Smooth muscle cell of the brain vasculature (primary cell): Measurements from ENCODE around the gene IFITM1.

Experiments used
- DNase-seq: peaks from one replicate; pipeline ENCODE4 v3.0.0-alpha.2; 2012; ENCODE audit warnings: low read depth, low spot score

Gene IFITM1

DNA sequence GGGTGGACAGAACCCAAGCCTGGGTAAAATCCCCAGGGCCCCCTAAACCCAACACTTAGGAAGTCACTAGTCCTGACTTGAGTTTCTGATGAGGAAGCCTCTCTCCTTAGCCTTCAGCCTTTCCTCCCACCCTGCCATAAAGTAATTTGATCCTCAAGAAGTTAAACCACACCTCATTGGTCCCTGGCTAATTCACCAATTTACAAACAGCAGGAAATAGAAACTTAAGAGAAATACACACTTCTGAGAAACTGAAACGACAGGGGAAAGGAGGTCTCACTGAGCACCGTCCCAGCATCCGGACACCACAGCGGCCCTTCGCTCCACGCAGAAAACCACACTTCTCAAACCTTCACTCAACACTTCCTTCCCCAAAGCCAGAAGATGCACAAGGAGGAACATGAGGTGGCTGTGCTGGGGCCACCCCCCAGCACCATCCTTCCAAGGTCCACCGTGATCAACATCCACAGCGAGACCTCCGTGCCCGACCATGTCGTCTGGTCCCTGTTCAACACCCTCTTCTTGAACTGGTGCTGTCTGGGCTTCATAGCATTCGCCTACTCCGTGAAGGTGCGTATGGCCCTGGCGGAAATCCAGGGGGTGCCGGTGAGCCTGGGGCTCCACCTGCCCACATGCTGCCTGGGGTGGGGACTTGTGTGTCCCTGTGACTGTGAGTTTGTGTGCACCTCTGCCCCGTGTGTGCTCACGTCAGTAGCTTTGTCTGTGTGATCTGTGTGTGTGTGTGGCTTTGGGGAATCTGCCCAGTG is at the start of gene IFITM1:
IFITM1 (plus strand) TSS at position 254 of the 767 bp plus-strand sequence; CDS start at position 385, 131 bp downstream.
- peak; percentile 65 for DNase-seq

DNA sequence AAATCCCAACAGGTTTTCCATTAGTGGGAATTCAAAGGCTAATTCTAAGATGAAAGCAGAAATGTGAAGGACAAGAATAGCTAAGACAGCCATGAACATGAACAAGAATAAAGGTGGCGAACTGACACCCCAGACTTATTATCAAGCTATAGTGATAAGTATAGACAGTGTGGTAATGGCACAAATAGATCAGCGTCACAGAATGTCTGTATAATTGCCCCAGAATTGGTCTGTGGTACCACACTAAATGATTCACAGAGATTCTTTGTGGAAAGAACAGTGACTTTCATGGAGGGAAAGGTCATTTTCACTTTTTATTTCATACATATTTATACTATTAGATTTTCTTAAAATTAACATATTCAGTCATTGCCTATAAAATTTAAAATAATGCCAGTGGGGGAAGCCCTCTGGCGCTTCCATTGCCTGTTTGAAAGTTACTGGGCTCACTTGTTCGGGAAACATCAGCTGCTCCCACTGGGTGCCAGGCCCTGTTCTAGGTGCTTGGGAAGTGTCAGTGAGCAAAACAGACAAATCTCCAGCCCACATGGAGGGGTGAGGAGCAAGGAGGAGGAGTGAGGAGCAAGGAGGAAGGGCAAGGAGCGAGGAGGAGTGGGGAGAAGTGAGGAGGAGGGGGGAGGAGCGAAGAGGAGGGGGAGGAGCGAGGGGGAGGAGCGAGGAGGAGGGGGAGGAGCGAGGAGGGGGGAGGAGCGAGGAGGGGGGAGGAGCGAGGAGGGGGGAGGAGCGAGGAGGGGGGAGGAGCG is 47.0 kb upstream of the IFITM1 start:
- DNase-seq: no peak

DNA sequence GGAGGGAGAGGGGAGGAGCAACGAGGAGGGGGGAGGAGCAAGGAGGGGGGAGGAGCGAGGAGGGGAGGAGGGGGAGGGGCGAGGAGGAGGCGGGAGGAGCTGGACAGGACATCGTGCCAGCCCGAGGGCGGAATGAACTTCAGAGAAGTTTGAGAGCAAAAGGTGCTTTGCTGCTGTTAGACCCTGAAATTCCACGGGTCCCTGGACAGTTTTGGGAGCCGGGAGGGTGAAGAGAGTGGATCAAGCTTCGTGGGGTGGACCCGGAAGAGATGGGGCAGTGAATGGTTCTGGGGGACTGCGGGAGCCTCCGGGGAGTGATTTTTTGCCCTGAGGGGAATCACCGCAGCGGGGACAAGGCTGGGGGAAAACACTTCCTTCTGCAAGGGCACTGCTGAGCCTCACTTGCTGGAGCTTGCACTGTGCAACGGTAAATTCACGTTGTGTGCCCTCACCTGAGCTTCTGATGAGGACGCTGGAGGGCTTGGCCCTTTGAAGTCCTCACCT is 46.3 kb upstream of the IFITM1 start:
- no peak for DNase-seq

DNA sequence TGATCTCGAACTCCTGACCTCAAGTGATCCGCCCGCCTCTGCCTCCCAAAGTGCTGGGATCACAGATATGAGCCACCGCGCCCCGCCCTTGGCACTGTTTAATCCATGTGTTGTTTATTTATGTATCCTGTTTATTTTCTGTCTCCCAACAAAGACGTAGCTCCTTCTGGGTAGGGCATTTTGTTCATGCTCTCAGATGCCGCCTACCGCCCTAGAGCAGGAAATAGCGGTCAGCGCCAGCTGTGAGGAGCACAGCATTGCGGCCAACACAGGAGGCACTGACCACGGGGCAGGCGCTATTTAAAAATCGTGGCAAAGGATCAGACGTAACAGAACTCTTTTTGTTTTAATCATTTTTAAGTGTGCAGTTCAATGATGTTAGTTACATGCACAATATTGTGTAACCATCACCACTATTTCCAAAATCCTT is 45.1 kb upstream of the IFITM1 start:
- peak; percentile 15 for DNase-seq

DNA sequence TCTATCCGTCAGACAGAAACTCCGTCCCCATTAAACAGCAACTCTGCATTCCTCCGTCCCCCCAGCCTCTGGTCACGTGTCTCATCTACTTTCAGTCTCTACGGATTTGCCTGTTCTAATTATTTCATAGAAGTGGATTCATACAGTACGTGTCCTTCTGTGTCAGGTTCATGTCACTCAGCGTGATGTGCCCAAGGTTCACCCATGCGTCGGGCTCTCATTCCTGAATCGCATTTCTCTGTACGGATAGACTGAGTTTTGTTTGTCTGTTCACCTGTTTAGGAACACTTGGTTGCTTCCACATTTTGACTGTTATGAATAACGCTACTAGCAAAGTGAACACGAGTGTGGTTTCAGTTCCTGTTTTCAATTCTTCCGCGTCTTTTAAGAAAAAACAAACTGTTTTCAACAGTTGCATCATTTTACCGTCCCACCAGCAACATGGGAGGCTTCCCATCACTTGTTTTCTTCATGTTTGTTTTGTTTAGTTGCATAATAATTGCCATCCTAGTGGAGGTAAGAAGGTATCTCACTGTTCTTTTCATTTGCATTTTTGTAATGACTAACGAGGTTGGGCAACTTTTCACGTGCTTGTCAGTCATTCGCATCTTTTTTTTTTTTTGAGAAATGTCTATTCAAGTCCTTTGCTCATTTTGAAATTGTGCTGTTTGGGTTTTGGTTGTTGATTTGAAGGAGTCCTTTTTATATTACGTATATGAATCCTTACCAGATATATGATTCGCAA is 44.5 kb upstream of the IFITM1 start:
- DNase-seq: no peak

DNA sequence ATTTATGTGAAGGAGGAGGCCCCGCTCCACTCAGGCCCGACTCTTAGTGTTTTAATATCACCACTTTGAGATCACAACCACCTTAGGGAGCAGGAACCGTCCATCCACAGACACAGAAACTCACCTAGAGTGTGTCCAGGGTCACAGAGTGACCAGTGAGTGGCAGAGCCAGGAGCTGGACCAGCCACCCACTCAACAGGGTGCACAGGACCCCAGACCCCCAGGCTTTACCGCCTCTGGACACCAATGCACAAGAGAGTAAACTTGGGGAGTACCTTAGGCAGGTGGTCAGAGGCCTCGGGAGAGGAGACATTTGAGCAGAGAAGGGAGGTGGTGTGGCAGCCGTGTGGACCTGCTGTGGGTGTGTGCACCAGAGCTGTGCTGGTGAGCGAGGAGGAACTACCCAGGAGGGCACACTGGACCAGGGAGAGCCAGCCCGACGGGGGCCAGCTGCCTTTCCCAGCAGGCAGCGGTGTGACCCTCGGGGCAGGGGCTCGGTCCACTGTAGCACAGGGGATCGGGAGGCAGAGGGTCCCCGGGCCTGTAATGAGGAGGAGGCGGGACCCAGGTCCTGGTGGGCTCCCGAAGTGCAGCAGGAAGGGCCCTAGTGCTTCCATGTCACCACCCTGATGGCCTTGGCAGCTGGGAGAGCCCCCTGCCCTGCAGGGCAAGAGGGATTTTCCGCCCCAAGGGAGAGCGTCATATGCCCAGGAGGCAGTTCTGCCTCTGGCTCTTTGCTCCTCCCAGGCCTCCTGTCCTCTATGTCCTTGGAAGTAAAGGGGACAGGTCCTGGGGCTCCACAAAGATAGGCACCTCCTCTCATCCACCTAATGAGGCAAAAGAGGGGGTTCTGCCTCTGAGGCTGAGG is 43.2 kb upstream of the IFITM1 start:
- DNase-seq: no peak

DNA sequence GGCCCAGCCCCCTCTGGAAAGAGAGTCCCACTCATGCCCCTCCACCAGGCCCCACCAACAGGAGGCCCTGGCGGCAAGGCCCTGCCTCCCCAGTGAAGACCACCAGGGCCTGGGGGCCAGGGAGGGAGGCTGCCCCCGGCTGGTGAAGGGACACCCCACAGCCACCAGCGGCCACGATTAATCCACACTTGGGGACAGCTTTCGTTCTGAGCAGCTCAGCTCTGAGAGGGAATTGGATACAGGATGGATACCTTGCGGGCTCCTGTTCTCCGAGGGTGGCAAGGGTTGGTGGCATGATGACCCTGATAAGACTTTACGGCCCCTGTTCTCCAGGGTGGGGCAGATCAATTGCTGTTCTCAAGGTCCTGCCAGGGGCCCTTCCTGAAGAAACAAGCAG is 42.5 kb upstream of the IFITM1 start:
- no peak for DNase-seq

DNA sequence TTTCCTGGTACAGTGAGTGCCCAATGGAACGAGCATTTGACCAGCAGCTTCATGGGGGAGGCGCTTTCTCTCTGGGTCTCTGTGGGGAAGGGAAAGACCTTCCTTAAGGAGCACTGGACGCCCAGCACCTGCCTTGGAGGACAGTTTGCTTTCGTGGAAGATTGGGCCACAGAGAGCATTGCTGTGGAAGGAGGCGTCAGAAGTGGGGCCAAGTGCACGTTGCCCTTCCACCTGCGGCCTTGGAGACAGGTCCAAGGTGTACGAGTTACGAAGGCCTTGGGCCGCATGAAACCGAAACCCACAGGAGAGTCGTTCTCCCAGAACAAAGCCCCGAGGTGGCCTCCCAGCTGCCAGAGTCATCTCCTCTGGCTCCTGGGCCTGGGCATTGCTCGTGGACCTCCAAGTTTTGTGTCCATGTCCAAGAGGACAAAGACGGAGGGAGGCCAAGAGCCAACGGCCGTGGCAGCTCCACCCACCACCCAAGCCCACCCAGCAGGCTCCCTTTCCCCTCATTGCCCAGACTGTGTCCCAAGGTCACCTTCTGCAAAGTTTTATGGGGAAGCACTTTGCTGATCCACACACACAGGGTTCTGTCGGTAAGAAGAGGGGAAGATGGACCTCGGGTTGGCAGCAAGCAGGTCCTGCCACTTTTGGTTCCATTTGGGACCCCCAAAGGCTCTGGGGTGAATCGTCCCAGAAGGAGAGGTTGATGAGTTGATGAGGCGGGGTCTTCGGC is 41.5 kb upstream of the IFITM1 start:
- no peak for DNase-seq

DNA sequence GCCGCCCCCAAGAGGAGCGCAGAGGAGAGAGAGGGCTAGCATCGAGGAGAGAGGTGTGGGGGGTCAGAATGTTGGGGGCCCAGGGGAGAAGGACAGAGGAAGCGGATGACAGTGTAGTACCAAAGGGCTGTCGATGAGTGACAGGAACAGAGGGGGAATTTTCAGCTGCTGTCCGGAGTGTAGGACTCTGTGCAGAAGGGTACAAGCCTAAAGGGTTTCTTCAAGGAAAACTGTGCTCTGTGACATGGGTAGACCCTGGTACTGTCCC is 41.0 kb upstream of the IFITM1 start:
- DNase-seq: no peak

DNA sequence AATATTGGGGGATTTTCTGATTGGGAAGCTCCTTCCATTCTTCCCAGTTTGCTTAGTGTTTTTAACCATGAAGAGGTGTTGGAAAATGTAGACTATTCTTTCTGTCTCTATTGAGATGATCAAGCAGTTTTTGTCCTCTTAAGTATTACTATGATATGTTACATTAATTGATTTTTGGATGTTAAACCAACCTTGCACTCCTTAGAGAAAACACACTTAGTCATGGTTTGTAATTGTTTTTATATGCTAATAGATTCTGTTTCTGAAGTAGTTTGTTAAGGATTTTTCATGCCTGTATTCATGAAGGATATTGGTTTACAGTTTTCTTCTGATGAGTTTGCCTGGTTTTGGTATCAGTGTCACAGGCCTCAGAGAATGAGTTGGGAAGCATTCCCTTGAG is 37.6 kb upstream of the IFITM1 start:
- DNase-seq: no peak

DNA sequence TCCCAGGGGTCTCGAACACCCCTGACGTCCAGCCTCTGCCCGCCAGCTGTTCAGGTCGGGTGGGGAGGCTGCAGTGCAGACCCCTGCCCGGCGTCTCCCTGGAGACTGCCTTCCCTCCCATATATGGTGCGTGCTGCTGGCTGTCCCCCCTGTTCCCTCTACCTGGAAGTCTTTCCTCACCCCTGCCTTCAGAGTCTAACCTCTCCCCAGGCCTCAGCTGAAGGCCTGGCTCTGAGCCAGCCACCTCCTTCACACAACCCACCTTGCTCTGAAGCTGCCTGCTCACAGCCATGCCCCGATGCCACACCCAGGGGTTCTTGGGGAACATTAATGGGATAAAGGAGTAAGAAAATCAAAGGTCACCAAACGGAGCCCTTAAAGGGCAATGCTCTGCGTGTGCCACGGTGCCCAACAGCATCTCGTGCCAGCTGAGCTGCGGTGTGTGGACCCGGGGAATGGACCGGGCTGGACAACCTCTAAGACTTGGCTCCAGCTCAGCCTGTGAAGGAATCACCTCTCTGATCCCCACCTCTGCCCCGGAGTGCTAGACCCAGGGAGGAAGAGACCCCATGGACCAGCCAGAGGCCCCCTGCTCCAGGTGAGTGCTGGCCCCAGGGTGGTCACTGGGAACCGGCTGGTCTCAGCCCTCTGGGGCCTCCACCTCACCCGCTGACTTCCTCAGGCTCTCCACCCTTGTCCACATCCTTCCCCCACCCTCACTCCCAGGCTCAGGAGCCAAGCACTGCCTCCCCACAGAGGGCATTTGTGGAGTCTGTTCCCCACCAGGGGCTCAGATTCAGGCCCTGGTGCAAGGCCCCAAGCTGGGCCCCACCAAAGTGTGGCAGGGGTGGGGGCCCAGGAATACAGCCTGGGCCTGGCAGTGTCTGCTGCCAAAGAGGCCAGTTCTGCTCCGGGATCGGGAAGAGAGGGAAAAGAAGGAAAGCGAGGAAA is 35.6 kb upstream of the IFITM1 start, which contains the start of gene NLRP6:
NLRP6 (plus strand) TSS at position 407 of the 951 bp plus-strand sequence; CDS start at position 570, 163 bp downstream.
- no peak for DNase-seq

DNA sequence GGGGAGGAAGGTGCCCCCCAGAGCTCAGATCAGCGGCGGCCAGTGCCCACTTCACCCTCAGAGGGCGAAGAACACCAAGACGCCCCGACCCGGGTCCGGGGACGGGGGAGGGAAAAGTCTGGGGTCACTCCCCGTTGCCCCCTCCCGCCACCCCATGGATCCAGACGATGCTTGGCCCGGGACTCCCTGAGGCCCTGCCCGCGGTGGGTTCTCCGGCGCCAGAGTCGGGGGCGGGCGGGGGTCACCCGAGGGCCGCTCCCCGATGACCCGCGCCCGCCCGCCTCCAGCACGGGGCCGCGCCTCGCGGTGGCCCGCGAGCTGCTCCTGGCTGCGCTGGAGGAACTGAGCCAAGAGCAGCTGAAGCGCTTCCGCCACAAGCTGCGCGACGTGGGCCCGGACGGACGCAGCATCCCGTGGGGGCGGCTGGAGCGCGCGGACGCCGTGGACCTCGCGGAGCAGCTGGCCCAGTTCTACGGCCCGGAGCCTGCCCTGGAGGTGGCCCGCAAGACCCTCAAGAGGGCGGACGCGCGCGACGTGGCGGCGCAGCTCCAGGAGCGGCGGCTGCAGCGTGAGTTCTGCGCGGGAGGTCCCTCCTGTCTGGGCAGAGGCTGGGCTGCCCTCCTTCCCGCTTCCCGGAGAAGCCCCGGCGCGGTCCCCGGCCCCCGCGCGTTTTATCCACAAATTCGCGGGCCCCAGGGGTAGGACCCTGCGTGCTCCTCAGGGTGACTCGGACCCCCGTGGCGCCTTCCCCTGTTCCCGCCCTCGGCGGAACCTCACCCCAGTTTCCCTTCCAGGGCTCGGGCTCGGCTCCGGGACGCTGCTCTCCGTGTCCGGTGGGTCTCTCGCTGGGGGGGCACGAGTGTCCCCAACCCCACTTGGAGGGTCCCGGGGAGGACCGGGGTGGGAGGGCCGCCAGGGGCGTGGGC is 34.5 kb upstream of the IFITM1 start:
- DNase-seq: no peak

DNA sequence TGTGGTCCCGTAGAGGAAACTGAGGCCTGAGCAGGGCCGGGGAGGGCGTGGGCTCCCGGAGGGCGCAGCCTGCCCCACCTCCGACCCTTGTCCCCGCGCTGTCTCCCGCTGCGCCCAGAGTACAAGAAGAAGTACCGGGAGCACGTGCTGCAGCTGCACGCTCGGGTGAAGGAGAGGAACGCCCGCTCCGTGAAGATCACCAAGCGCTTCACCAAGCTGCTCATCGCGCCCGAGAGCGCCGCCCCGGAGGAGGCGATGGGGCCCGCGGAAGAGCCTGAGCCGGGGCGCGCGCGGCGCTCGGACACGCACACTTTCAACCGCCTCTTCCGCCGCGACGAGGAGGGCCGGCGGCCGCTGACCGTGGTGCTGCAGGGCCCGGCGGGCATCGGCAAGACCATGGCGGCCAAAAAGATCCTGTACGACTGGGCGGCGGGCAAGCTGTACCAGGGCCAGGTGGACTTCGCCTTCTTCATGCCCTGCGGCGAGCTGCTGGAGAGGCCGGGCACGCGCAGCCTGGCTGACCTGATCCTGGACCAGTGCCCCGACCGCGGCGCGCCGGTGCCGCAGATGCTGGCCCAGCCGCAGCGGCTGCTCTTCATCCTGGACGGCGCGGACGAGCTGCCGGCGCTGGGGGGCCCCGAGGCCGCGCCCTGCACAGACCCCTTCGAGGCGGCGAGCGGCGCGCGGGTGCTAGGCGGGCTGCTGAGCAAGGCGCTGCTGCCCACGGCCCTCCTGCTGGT is 33.7 kb upstream of the IFITM1 start:
- no peak for DNase-seq

DNA sequence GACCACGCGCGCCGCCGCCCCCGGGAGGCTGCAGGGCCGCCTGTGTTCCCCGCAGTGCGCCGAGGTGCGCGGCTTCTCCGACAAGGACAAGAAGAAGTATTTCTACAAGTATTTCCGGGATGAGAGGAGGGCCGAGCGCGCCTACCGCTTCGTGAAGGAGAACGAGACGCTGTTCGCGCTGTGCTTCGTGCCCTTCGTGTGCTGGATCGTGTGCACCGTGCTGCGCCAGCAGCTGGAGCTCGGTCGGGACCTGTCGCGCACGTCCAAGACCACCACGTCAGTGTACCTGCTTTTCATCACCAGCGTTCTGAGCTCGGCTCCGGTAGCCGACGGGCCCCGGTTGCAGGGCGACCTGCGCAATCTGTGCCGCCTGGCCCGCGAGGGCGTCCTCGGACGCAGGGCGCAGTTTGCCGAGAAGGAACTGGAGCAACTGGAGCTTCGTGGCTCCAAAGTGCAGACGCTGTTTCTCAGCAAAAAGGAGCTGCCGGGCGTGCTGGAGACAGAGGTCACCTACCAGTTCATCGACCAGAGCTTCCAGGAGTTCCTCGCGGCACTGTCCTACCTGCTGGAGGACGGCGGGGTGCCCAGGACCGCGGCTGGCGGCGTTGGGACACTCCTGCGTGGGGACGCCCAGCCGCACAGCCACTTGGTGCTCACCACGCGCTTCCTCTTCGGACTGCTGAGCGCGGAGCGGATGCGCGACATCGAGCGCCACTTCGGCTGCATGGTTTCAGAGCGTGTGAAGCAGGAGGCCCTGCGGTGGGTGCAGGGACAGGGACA is 32.9 kb upstream of the IFITM1 start:
- no peak for DNase-seq

DNA sequence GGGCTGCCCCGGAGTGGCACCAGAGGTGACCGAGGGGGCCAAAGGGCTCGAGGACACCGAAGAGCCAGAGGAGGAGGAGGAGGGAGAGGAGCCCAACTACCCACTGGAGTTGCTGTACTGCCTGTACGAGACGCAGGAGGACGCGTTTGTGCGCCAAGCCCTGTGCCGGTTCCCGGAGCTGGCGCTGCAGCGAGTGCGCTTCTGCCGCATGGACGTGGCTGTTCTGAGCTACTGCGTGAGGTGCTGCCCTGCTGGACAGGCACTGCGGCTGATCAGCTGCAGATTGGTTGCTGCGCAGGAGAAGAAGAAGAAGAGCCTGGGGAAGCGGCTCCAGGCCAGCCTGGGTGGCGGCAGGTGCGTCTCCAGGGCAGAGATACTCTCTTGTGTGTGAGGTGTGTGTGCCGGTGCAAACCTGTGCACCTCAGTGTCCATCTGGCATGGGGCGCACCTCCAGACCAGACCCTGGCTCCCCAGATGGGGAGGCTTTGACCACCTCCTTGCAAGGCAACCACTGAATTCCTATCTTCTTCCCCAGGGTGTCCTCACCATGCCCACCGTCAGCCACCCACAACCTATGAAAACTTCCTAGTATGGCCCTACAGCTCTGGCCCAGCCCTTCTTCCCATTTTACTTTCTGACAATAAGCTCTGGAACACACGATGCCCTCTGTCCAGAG is 32.2 kb upstream of the IFITM1 start:
- DNase-seq: no peak

DNA sequence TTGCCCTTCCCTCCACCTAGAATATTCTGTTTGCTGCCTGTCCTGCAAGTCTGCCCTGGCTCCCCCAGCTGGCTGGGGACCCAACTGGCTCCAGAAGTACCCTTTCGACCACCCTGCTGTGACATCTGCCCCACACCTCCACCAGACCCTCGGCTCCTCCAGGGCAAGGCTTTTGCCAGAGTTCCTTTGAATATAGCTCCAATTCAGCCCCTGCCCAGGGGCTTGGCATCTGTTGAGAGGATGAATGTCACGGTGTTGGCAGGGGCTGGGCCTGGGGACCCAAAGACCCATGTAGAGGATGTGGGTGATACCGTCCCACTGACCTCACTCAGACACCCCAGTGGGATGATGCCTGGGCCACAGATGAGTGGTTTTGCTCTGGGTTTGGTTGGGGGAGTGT is 31.7 kb upstream of the IFITM1 start:
- no peak for DNase-seq
